GM19395 (cell line): ENCODE data around the gene SYNCRIP.
"Not testable (repeated sequence)": the region's sequence is repeated elsewhere in the genome, so short reads cannot be mapped to it uniquely, and the experiment has no call there.

Experiments
- ATAC-seq: cut with Tn5 transposase; IDR thresholded peaks from one replicate; pipeline ENCODE4 v1.9.1; 2021; ENCODE audit warnings: mild to moderate bottlenecking, moderate library complexity; ENCODE audit not compliant: unreplicated experiment

Gene SYNCRIP

GRCh38 chr6:85642774-85643536 is at the start of gene SYNCRIP:
SYNCRIP (minus strand) TSS chr6:85642886; CDS start chr6:85641439, 1,447 bp downstream.
- peak; percentile 74 for ATAC-seq

DNA sequence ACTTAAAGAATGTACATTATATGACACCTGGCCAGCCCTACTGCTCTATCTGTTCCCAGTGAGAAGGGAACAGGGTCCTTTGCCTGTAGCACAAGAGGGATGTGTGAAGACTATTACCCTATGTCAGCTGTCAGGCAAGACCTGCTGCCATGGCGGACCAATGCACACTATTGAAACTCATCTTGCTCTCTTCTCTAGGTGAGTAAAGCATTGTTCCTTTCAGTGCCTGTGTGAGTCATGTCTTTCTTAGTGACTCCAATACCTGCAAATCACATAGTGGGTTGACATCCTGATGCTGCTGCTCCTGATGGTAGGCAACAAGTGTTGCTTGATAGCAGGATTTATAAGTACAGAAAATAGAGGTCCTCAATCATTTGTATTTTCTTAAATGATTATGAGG is 48.8 kb upstream of the SYNCRIP start:
- no peak for ATAC-seq

DNA sequence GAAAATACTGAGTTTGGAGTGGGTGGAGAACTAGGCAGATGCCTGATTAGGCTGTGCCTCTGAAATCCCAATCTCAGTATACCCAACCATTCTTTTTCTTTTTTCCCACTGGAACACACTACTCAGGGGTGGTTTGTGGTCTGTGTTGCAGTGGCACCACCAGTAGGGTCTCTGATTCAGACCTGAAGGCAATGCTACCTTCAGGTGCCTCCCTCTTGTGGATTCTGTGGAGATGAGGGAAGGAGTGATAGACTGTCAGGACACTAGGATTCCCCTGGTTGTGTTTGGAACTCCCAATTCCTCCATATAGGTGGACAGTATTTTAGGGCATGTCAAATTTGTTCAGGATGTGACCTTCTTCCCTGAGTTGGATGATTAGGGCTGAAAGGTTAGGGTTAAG is 47.4 kb upstream of the SYNCRIP start:
- no peak for ATAC-seq

- ATAC-seq, result peak; percentile 95
These were observed 43.0 kb upstream of the SYNCRIP start for GRCh38 chr6:85685713-85686112.

- no peak for ATAC-seq
These were observed 42.1 kb upstream of the SYNCRIP start for GRCh38 chr6:85684809-85685171.

DNA sequence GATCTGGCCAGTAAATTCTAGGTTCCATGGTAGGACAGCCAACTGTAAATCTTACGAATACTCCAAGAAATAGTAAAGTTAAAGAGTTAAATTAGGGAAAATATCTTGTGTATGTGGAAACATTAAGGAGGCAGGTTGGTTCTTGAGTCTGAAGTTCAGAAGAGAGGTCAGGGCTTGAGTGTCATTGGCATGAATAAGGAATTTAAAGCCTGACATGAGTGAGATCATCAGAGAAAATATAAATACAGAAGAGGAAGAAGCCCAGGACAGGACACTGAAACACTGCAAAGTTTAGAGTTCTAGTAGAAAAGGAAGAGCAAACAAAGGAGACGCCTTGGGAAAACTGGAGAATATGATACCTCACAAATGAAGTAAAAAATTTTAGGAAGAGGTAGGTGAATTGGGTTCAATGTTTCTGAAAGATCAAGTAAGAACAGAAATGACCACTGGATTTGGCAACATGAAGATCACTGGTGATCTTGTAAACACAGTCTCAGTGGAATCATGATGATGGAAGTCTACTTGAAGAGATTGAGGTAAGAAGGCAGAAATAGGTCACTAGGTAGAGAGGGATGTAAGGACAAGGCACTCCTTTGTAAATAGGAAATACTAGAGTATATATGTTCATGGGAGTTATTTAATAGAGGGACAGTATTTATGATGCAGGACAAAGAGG is 41.6 kb upstream of the SYNCRIP start:
- ATAC-seq, result no peak

GRCh38 chr6:85681899-85682298 is 39.2 kb upstream of the SYNCRIP start:
- ATAC-seq, result not testable (repeated sequence)

- ATAC-seq, result no peak
These were observed 37.7 kb upstream of the SYNCRIP start for GRCh38 chr6:85680388-85680787.

DNA sequence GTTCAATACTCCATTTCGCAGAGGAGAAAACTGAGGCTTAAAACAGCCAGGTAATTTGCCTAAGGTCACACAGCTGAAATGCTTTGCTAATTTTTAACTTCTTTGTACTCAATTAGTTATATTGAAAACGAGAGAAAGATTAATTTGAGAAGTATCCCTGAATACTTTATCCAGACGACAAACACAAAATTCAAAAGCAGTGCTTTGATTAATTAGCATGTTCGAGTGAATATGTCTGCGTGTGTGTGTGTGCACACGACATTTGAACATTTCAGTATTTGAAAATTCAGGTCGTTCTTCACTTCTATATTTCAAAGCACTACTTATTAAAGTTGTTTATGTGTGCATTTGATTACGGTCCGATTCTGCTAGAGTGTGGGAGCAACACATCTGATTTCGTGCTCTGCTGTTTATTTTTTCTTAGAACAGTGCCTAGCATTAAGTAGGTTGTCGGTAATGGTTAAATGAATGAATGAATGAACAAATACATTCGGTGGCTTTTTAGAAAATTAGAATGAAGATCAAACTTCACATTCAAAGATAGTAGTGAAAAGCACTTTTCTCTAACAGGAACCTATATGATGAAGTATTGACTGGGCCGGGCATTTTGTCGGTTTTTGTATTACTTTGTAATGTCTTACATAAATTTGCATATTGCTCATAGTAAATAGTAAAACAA is 36.9 kb upstream of the SYNCRIP start:
- ATAC-seq, result no peak

DNA sequence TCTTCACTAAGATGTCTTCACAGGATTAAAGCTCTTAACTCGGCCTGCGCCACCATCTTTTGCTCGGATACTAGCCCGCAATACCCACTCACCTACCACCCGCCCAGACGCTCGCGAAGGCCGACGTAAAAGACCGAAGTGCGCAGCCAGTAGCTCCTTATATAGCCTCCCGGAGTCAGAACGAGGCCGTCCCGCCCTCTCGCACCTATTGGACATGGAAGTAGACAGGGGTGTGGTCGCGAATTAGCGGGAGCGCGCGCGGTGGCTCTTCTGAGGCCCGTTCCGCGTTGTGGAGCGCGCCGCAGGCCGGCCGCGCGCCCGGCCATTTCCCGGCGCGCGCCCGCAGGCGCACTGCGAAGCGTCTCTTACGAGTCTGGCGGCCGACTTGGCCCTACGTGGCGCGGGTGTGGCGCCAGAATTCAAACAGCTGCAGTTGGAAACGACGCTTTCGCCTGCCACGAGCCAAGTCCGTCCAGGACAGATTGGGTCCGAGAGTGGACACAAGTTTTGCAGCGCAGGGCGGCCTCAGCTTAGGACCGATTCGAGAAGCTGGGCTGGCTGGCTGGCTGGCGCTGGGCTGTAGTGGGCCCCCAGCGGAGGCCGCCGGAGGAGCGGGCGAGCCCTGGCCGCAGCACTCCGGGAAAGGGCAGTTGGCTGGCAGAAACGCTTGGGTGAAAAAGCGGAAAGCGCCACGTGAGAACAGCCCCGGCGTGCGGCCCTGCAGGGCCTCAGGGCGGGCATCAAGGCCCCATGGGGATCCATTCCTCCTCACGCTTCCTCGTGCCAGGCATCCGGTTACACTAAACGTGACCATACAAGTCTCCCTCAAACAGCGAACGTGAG is 36.1 kb upstream of the SYNCRIP start:
- peak; percentile 80 for ATAC-seq

- no peak for ATAC-seq
These were observed 35.4 kb upstream of the SYNCRIP start for GRCh38 chr6:85678026-85678601.

- ATAC-seq, result no peak
These were observed 34.7 kb upstream of the SYNCRIP start for GRCh38 chr6:85677234-85677956.

GRCh38 chr6:85676086-85676729 is 33.5 kb upstream of the SYNCRIP start:
- ATAC-seq, result no peak

DNA sequence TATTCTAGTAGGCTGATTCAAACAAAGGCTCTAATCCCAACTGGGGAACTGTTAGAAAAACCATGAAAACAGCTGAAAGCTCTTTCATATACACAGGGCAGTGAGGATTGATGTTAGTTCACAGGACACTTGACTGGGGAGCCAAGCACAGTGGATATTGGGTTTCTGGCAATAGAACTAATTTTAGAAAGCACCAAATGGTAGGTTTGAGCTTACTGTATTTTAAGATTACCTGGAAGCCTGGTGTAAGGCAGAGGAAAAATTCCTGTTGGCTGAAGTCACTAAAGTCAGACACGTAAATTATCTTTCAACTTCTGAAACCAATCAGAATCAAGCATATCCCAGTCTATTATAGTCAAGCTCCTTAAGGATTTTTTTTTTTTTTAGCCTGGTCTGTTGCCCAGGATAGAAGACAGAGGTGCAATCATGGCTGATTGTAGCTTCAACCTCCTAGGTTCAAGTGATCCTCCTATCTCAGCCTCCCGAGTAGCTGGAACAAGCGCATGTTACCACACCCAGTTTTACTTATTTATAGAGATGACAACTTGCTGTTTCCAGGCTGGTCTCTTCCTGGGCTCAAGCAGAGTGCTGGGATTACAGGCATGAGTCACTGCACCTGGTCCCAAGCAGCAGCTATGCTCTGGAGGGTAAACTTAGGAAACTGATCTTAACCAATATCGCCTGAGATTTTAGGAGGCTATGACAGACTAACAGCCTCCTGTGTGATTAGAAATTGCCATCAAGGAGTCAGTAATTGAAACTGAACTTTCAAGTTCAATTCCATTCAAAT is 32.5 kb upstream of the SYNCRIP start:
- ATAC-seq, result no peak

- no peak for ATAC-seq
These were observed 31.9 kb upstream of the SYNCRIP start for GRCh38 chr6:85674604-85675003.

- no peak for ATAC-seq
These were observed 30.8 kb upstream of the SYNCRIP start for GRCh38 chr6:85673198-85674139.

DNA sequence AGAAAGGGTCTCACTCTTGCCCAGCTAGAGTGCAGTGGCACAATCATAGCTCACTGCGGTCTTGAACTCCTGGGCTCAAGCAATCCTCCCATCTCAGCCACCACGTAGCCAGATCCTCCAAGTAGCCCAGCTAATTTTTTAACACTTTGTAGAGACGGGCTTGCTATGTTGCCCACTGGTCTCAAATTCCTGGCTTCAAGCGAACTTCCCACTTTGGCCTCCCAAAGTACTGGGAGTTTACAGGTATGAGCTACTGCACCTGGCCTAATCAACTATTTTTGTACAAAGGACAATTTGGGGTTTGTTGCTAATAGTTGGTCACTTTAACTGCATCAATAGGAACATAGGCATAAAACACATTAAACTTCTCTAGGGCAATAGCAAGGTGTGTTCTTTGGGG is 29.9 kb upstream of the SYNCRIP start:
- ATAC-seq, result no peak

DNA sequence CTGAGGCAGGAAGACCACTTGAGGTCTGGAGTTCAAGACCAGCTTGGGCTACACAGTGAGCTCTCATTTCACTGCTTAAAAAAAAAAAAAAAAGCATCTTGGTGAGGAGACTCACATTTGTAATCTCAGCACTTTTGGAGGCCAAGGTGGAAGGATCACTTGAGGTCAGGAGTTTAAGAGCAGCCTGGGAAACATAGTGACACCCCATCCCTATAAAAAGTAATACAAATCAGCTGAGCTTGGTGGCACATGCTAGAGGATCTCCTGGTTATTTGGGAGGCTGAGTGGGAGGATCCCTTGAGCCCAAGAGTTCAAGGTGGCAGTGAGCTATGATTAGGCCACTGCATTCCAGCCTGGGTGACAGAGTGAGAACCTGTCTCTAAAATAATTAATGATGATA is 29.4 kb upstream of the SYNCRIP start:
- ATAC-seq, result no peak
